Spleen (tissue), 11 donors: ENCODE results near the gene ACOXL. TPM values are rescaled to one million over a fixed set of nuclear protein-coding genes. Genes with fewer than 3 reads are reported as not detected.

Experiments
- DNase-seq: peaks from one replicate; pipeline ENCODE4 v3.0.0-alpha.2; 2020
- H3K27ac ChIP-seq, 8 donors: fragments of 200-600 bp; sonication (generic) in 7 of 8; 1 replicate in 4 of 8; 2 replicates in 4 of 8; pipeline versions ENCODE4 v1.5.0 to v1.8.0; 2016 to 2021; ENCODE audit warnings: inconsistent platforms in 4 of 8, mild to moderate bottlenecking in 4 of 8, moderate library complexity in 1 of 8
- H3K27me3 ChIP-seq, 7 donors: fragments of 200-600 bp; sonication (generic) in 6 of 7; replicated peaks in 1 of 7; 1 replicate in 4 of 7; 2 replicates in 3 of 7; pipeline versions ENCODE4 v1.5.0 to v1.8.0; 2016 to 2021; ENCODE audit warnings: inconsistent platforms in 3 of 7, mild to moderate bottlenecking in 1 of 7
- H3K36me3 ChIP-seq, 6 donors: fragments of 200-600 bp; sonication (generic) in 5 of 6; 1 replicate in 4 of 6; 2 replicates in 2 of 6; pipeline versions ENCODE4 v1.5.0 to v1.8.0; 2016 to 2021; ENCODE audit warnings: inconsistent platforms in 2 of 6
- H3K4me1 ChIP-seq, 6 donors: fragments of 200-600 bp; sonication (generic) in 5 of 6; 1 replicate in 3 of 6; 2 replicates in 3 of 6; pipeline versions ENCODE4 v1.5.0 to v1.8.0; 2016 to 2021; ENCODE audit warnings: inconsistent platforms in 3 of 6
- H3K4me3 ChIP-seq, 8 donors: fragments of 200-600 bp; sonication (generic) in 7 of 8; 1 replicate in 4 of 8; 2 replicates in 4 of 8; pipeline versions ENCODE4 v1.5.0 to v1.8.0; 2016 to 2021; ENCODE audit warnings: inconsistent platforms in 4 of 8, mild to moderate bottlenecking in 4 of 8, moderate library complexity in 2 of 8
- H3K9me3 ChIP-seq, 8 donors: fragments of 200-600 bp; sonication (generic) in 7 of 8; 1 replicate in 4 of 8; 2 replicates in 4 of 8; pipeline versions ENCODE4 v1.5.0 to v1.8.0; 2016 to 2021; ENCODE audit warnings: inconsistent platforms in 4 of 8
- POLR2A ChIP-seq, 3 donors: fragments of 450-650 bp; IDR thresholded peaks; one replicate each; pipeline ENCODE4 v1.5.1; 2017; ENCODE audit warnings: antibody characterized with exemption in 3 of 3, mild to moderate bottlenecking in 1 of 3
- POLR2AphosphoS5 ChIP-seq, 3 donors: sonication (generic); formaldehyde crosslinking; IDR thresholded peaks; one replicate each; pipeline ENCODE4 v1.5.1; 2017; ENCODE audit warnings: antibody characterized with exemption in 3 of 3
- WGBS, 5 donors: extraction: QIAGEN DNeasy Blood & Tissue Kit in 3 of 5; methylation state at CpG; one replicate each; pipeline versions ENCODE4 v1.1.5 to v1.1.7; 2013 to 2018; 5-methylcytosine and 5-hydroxymethylcytosine counted together
- intact Hi-C: fragments of 100-400 bp; cut with DNase I; formaldehyde crosslinking; loops from one replicate; pipeline ENCODE4 v1.15.0; 2023; ENCODE audit warnings: low total_unique reads
- polyA plus RNA-seq, 3 donors: library from polyadenylated mRNA; stranded (reverse); fragments of 200-250 nt; gene quantifications; one replicate each; pipeline ENCODE4 v1.2.1, GENCODE V29; 2013
- total RNA-seq, 7 donors: library from RNA; depleted of rRNA in 3 of 7; stranded (reverse); fragments of >200 nt in 3 of 7; fragmentation: NEBNext Ultra II Directional in 4 of 7; extraction: Animal tissue kit (Norgen Biotek cat#: 25700) in 4 of 7; gene quantifications; one replicate each; pipeline versions ENCODE4 v1.1.0 to v1.2.1, GENCODE V29; 2016 to 2021
- TF ChIP-seq, protein P1 (sequence below), 11 experiments: fragments of 200-600 bp in 7 of 11; fragments of 450-650 bp in 4 of 11; sonication (generic) in 4 of 11; IDR thresholded peaks in 8 of 11; conservative IDR thresholded peaks in 3 of 11; 1 replicate in 7 of 11; 2 replicates in 4 of 11; pipeline versions ENCODE4 v1.4.0 to v1.8.0; 2016 to 2021; ENCODE audit warnings: antibody characterized with exemption in 11 of 11, inconsistent platforms in 4 of 11, mild to moderate bottlenecking in 1 of 11
- donor health status: healthy with polysubstance abuse.
- donor health status: DM: no; HTN: no; CAD: no; lungs with moderate emphysema.
- donor health status: DM: no; HTN: no; CAD: no.
- donor health status: Bipolar disorder and iron deficiency.
- donor health status: healthy.
- donor health status: DM: no; HTN: no; CAD: no.
- donor health status: DM: yes; HTN: yes; CAD: no.

ACOXL gene
- total and polyA plus RNA-seq, 10 donors = 0.04 to 1.0 (median 0.66) TPM

DNA sequence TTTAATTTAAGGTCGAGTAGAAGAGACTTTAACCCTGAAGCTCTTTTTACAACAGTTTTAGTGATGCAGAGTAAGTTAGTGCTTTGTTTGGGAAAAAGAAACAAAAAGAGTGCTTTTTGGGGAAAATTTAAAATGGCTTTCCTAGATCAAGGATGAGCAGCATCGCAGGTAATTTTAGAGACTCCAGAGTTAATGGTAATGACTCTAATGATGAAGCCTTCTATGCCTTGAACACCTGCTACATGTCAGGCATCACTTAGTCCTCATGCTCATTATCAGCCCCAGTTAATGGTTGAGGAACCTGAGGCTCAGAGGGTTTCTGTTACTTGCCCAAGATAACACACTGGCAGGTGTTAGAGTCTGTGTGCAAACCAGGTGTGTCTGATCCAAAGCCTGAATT, 167.8 kb downstream of the ACOXL start:
- intact Hi-C loops = no loop called here
- DNase-seq = no peak
- H3K27me3 ChIP-seq = no peaks in the 10 kb centered on the region
- no peaks in the 10 kb centered on the region for H3K36me3 ChIP-seq
- no peak for TF ChIP-seq POLR2AphosphoS5 (IDR thresholded peaks at IDR 0.05)
- TF ChIP-seq POLR2A (IDR thresholded peaks at IDR 0.05) = no peak
- TF ChIP-seq, protein P1, sequence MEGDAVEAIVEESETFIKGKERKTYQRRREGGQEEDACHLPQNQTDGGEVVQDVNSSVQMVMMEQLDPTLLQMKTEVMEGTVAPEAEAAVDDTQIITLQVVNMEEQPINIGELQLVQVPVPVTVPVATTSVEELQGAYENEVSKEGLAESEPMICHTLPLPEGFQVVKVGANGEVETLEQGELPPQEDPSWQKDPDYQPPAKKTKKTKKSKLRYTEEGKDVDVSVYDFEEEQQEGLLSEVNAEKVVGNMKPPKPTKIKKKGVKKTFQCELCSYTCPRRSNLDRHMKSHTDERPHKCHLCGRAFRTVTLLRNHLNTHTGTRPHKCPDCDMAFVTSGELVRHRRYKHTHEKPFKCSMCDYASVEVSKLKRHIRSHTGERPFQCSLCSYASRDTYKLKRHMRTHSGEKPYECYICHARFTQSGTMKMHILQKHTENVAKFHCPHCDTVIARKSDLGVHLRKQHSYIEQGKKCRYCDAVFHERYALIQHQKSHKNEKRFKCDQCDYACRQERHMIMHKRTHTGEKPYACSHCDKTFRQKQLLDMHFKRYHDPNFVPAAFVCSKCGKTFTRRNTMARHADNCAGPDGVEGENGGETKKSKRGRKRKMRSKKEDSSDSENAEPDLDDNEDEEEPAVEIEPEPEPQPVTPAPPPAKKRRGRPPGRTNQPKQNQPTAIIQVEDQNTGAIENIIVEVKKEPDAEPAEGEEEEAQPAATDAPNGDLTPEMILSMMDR (IDR thresholded peaks at IDR 0.05 in 8 of 11, conservative IDR thresholded peaks at IDR 0.05 in 3 of 11) = no peak
- H3K9me3 ChIP-seq = peaks cover 0 to 17% (median 11%) of the 10 kb centered on the region in 8 donors
- no peak overlapping the region for H3K4me3 ChIP-seq
- no peaks in the 10 kb centered on the region for H3K4me1 ChIP-seq
- no peak overlapping the region for H3K27ac ChIP-seq
- WGBS, 5 donors = 63 to 82% (median 73%) methylated on average over 2 of the region's 2 CpGs

DNA sequence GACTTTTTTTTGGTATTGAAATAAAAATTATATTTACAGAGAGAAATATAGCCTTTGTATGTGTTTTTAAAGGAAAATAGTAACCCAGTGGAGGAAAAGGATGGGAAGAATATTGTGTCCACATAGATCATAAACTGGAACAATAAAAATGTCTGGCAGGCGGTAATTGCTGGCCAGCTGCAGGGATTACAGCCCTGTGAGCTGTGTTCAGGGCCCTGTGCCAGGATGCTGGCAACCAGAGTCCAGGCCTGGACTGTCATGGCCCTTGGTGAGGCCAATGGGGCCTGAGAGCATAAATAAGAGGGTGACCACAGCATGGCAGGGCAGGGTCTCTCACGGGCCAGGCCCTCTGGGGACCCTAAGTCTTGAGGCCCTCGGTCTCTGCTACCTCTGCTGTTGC, 171.2 kb downstream of the ACOXL start:
- Histone ChIP-seq H3K9me3 (no peaks in the 10 kb centered on the region), H3K4me3 (no peak overlapping the region), H3K4me1 (no peaks in the 10 kb centered on the region), H3K36me3 (no peaks in the 10 kb centered on the region), H3K27ac (no peak overlapping the region), H3K27me3 (no peaks in the 10 kb centered on the region)
- intact Hi-C loops = no loop called here
- no peak for TF ChIP-seq POLR2A (IDR thresholded peaks at IDR 0.05)
- no peak for TF ChIP-seq POLR2AphosphoS5 (IDR thresholded peaks at IDR 0.05)
- TF ChIP-seq, protein P1 (IDR thresholded peaks at IDR 0.05 in 8 of 11, conservative IDR thresholded peaks at IDR 0.05 in 3 of 11) = no peak
- no peak for DNase-seq
- 67 to 94% (median 87%) methylated on average over 3 of the region's 3 CpGs for WGBS, 5 donors

DNA sequence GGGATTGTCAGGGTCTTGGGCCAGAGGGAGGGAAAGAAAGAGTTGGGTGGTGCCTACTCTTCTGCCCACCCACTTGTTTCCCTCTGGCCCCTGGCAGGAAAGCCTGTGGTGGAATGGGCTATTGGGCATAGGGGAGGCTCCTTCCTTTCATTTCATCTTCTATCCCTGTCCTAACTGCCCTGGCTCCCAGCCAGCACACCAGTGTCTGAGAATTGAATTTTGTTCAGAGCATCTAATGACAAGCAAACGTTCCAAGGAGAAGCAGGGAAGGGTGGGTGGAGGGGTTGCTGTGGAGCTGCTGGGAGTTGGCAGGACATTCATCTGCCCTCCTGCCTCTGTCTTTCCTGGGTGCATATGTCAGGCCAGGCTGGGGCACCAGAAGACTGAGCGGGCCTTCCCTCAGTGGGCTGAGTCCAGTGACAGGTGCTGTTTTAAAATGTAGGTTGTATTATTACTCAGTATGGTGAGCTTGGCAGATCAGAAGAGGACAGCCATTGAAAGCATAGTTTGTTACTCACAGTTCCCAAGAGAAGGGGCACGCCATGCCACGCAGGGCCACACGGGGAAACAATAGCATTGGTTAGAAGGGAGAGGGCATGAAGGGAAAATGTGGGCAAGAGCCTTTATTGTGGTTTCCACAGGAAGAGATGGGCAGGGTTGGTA, 171.9 kb downstream of the ACOXL start:
- no peaks in the 10 kb centered on the region for H3K36me3 ChIP-seq
- H3K27ac ChIP-seq = no peak overlapping the region
- H3K4me3 ChIP-seq = no peak overlapping the region
- H3K9me3 ChIP-seq = no peaks in the 10 kb centered on the region
- H3K4me1 ChIP-seq = no peaks in the 10 kb centered on the region
- WGBS, 5 donors = 66 to 72% (median 69%) methylated on average over 5 of the region's 5 CpGs
- intact Hi-C loops = no loop called here
- DNase-seq = no peak
- no peak for TF ChIP-seq POLR2A (IDR thresholded peaks at IDR 0.05)
- TF ChIP-seq POLR2AphosphoS5 (IDR thresholded peaks at IDR 0.05) = no peak
- TF ChIP-seq, protein P1 (IDR thresholded peaks at IDR 0.05 in 8 of 11, conservative IDR thresholded peaks at IDR 0.05 in 3 of 11) = no peak
- no peaks in the 10 kb centered on the region for H3K27me3 ChIP-seq

DNA sequence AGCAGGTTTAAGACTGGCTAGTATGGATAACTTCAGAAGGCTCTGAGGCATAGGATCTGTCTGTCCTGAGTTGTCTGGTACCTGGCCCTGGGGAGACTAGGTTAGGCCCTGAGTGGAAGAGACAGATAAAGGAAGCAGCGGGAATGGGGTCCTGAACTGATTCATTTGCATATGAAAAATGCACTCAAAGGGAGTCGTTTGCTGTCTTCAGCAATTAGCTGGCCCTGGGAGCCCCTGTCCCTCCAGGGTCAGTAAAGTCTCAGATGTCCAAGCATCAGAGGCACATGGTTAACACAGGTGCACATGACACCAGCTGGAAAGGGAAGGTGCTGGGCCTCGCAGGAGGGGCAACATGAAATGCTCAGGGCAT, 172.4 kb downstream of the ACOXL start:
- intact Hi-C loops = no loop called here
- TF ChIP-seq, protein P1 (IDR thresholded peaks at IDR 0.05 in 8 of 11, conservative IDR thresholded peaks at IDR 0.05 in 3 of 11) = no peak
- TF ChIP-seq POLR2A (IDR thresholded peaks at IDR 0.05) = no peak
- TF ChIP-seq POLR2AphosphoS5 (IDR thresholded peaks at IDR 0.05) = no peak

More for the DNA sequence above, 172.4 kb downstream of the ACOXL start:
- DNase-seq = no peak
- 70 to 90% (median 81%) methylated on average over 2 to 3 of the region's 3 CpGs for WGBS, 5 donors
- no peaks in the 10 kb centered on the region for H3K4me1 ChIP-seq
- H3K27ac ChIP-seq = no peak overlapping the region
- H3K9me3 ChIP-seq = no peaks in the 10 kb centered on the region
- H3K36me3 ChIP-seq = no peaks in the 10 kb centered on the region
- no peak overlapping the region for H3K4me3 ChIP-seq
- no peaks in the 10 kb centered on the region for H3K27me3 ChIP-seq
